Fibroblast of pulmonary artery (primary cell): ENCODE measurements around the gene SEMA5A.
A peak's percentile ranks its signal among the peaks of the same experiment; 100 is the strongest.

ENCODE experiments used
- DNase-seq: peaks from one replicate; pipeline ENCODE4 v3.0.0-alpha.2; 2010; ENCODE audit warnings: low read depth
- H3K4me3 ChIP-seq: replicated peaks from 2 replicates; pipeline ENCODE4 v1.5.1; 2011; ENCODE audit warnings: low read depth, mild to moderate bottlenecking, control low read depth, low read length, moderate library complexity
- TF ChIP-seq, protein P1 (sequence below): IDR thresholded peaks from 2 replicates; pipeline ENCODE4 v1.5.1; 2011; ENCODE audit warnings: mild to moderate bottlenecking, control low read depth, low read length, inconsistent platforms; ENCODE audit errors: missing control alignments

SEMA5A gene

GRCh38 chr5:9201761-9202160, 344.1 kb downstream of the SEMA5A start:
- H3K4me3 ChIP-seq = no peak overlapping the region
- no peak for DNase-seq
- TF ChIP-seq, protein P1, sequence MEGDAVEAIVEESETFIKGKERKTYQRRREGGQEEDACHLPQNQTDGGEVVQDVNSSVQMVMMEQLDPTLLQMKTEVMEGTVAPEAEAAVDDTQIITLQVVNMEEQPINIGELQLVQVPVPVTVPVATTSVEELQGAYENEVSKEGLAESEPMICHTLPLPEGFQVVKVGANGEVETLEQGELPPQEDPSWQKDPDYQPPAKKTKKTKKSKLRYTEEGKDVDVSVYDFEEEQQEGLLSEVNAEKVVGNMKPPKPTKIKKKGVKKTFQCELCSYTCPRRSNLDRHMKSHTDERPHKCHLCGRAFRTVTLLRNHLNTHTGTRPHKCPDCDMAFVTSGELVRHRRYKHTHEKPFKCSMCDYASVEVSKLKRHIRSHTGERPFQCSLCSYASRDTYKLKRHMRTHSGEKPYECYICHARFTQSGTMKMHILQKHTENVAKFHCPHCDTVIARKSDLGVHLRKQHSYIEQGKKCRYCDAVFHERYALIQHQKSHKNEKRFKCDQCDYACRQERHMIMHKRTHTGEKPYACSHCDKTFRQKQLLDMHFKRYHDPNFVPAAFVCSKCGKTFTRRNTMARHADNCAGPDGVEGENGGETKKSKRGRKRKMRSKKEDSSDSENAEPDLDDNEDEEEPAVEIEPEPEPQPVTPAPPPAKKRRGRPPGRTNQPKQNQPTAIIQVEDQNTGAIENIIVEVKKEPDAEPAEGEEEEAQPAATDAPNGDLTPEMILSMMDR = no peak

- no peak for DNase-seq
- TF ChIP-seq, protein P1 = no peak
- H3K4me3 ChIP-seq = no peak overlapping the region
Measured at GRCh38 chr5:9201011-9201410, 344.9 kb downstream of the SEMA5A start.

GRCh38 chr5:9198394-9198793, 347.5 kb downstream of the SEMA5A start:
- DNase-seq = peak; percentile 53
- H3K4me3 ChIP-seq = no peak overlapping the region
- TF ChIP-seq, protein P1 = no peak

DNA sequence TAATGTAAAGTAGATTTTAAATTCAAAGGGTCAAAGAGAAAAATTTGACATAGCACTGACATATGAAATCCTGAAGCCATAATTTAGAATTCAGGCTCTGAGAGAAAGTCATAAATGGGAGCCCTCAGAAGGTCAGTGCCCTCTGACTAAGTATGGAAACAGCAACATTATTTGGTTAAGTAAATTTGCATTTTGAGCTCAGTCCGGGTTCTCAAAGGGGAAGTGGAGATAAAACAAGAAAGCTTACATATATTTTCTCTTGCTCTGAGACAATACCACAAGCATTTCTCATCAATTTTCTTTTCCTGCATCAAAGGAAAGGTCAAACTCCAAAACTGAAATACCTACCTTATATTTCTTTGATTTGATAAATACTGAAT, 348.0 kb downstream of the SEMA5A start:
- TF ChIP-seq, protein P1 = no peak
- H3K4me3 ChIP-seq = no peak overlapping the region
- DNase-seq = peak; percentile 18

- TF ChIP-seq, protein P1 = no peak
- peak; percentile 51 for DNase-seq
Measured at GRCh38 chr5:9196403-9197227, 349.3 kb downstream of the SEMA5A start.

DNA sequence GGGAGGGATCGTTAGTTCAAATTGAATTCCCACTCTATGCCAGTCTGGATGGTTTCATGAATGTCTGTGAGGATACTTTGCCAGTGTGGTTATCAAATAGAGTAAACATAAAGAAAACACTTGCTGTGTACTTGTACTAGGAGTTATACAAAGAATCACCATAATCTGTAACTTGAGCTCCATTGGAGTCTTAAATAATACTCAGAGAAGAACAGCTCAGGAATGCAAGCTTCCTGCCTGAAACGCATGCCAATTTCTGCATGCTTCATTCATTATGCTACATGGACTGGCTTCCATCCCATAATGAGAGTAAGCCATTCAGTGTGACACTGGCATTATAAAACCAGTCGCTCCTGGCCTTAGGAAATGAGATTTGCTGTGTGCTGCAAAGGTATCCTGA, 351.4 kb downstream of the SEMA5A start:
- peak; percentile 53 for DNase-seq
- H3K4me3 ChIP-seq = no peak overlapping the region
- TF ChIP-seq, protein P1 = no peak

More at GRCh38 chr5:9196403-9197227, 349.3 kb downstream of the SEMA5A start:
- no peak overlapping the region for H3K4me3 ChIP-seq

DNA sequence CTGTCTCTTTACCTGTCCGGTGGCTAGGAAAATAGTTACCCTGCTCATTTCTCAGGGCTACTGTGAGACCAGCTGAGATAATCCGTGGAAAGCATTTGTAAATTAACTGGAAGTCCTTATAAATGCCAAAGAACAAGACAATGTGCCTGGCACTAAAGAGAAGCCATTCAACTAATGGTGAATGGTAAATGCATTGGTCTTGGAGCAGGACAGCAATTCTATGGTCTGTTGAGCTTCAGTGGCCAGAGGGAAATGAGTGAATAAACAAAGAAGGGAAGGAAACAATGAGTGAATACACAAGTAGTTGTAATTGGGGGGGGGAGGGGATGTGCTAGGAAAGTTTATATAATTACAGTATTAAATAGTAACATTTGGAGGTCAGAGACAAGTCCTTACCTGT, 353.6 kb downstream of the SEMA5A start:
- H3K4me3 ChIP-seq = no peak overlapping the region
- no peak for DNase-seq
- TF ChIP-seq, protein P1 = no peak
